Upper lobe of left lung (tissue), 6 donors: Measurements from ENCODE around the gene CBX5. TPM values are rescaled to one million over a fixed set of nuclear protein-coding genes. Genes with fewer than 3 reads are reported as not detected.

ENCODE experiments used
- ATAC-seq, 2 donors: fragments of 200-7000 bp; cut with Tn5 transposase; one replicate each; pipeline ENCODE4 v1.9.1; 2022; ENCODE audit warnings: mild to moderate bottlenecking in 2 of 2, moderate library complexity in 2 of 2; ENCODE audit not compliant: low FRiP score in 2 of 2
- DNase-seq, 2 donors: peaks; one replicate each; pipeline ENCODE4 v3.0.0-alpha.2; 2019 to 2020
- H3K27ac ChIP-seq, 4 donors: fragments of 200-600 bp; sonication (generic); one replicate each; pipeline ENCODE4 v1.5.1; 2016 to 2019
- H3K27me3 ChIP-seq, 4 donors: fragments of 200-600 bp; sonication (generic); one replicate each; pipeline ENCODE4 v1.5.1; 2017 to 2019
- H3K36me3 ChIP-seq, 4 donors: fragments of 200-600 bp; sonication (generic); one replicate each; pipeline ENCODE4 v1.5.1; 2016 to 2019
- H3K4me1 ChIP-seq, 4 donors: fragments of 200-600 bp; sonication (generic); one replicate each; pipeline ENCODE4 v1.5.1; 2018 to 2019
- H3K4me3 ChIP-seq, 4 donors: fragments of 200-600 bp; sonication (generic); one replicate each; pipeline ENCODE4 v1.5.1; 2017 to 2019; ENCODE audit warnings: mild to moderate bottlenecking in 2 of 4, moderate library complexity in 1 of 4
- H3K9me3 ChIP-seq, 4 donors: fragments of 200-600 bp; sonication (generic); one replicate each; pipeline ENCODE4 v1.5.1; 2018 to 2019
- CTCF ChIP-seq, 6 experiments: fragments of 450-650 bp in 4 of 6; fragments of 200-600 bp in 2 of 6; sonication (generic) in 2 of 6; IDR thresholded peaks; one replicate each; pipeline ENCODE4 v1.5.1; 2016 to 2019; ENCODE audit warnings: antibody characterized with exemption in 6 of 6
- EP300 ChIP-seq, 4 donors: sonication (generic); formaldehyde crosslinking; IDR thresholded peaks; one replicate each; pipeline ENCODE4 v1.5.1; 2017; ENCODE audit warnings: antibody characterized with exemption in 4 of 4, control low read depth in 2 of 4
- POLR2A ChIP-seq, 4 donors: fragments of 450-650 bp; IDR thresholded peaks; one replicate each; pipeline ENCODE4 v1.5.1; 2016 to 2017; ENCODE audit warnings: antibody characterized with exemption in 4 of 4, mild to moderate bottlenecking in 2 of 4
- POLR2AphosphoS5 ChIP-seq, 2 donors: sonication (generic); formaldehyde crosslinking; IDR thresholded peaks; one replicate each; pipeline ENCODE4 v1.5.1; 2017; ENCODE audit warnings: antibody characterized with exemption in 2 of 2
- WGBS, 2 donors: methylation state at CpG; one replicate each; pipeline ENCODE4 v1.1.5; 2017 to 2018; 5-methylcytosine and 5-hydroxymethylcytosine counted together
- total RNA-seq, 6 donors: library from RNA; depleted of rRNA in 4 of 6; stranded (reverse); fragments of >200 nt in 4 of 6; gene quantifications; one replicate each; pipeline versions ENCODE4 v1.1.0 to v1.2.1, GENCODE V29; 2016 to 2021
- donor health status: DM: no; HTN: no; CAD: no; lungs with moderate emphysema.
- donor health status: DM: no; HTN: yes; CAD: no; lungs with severe emphysema.

CBX5 gene
- total RNA-seq, 6 donors from 2014 or later = 15.5 to 48.2 (median 36.1) TPM

- Histone ChIP-seq H3K4me1 (peaks cover 0 to 5% (median 2%) of the 10 kb centered on the region in 4 donors), H3K27me3 (no peaks in the 10 kb centered on the region), H3K36me3 (no peaks in the 10 kb centered on the region), H3K4me3 (no peak overlapping the region), H3K9me3 (no peaks in the 10 kb centered on the region), H3K27ac (no peak overlapping the region)
- ATAC-seq (no peak), DNase-seq (no peak)
- 89 to 100% methylated on average over 1 of the region's 1 CpG for WGBS, 2 donors
- no peak for TF ChIP-seq POLR2A (IDR thresholded peaks at IDR 0.05)
Observed at GRCh38 chr12:54225666-54226065, 54.3 kb downstream of the CBX5 start.

- TF ChIP-seq POLR2AphosphoS5 (IDR thresholded peaks at IDR 0.05) (no peak), EP300 (IDR thresholded peaks at IDR 0.05) (no peak)
- Histone ChIP-seq H3K4me3 (no peak overlapping the region), H3K4me1 (peaks cover 5 to 9% (median 5%) of the 10 kb centered on the region in 4 donors), H3K27ac (no peak overlapping the region), H3K36me3 (no peaks in the 10 kb centered on the region), H3K9me3 (no peaks in the 10 kb centered on the region), H3K27me3 (peaks cover 0 to 5% (median 0%) of the 10 kb centered on the region in 4 donors)
- 85 to 91% methylated on average over 1 of the region's 1 CpG for WGBS, 2 donors
- no peak for ATAC-seq
- no peak for DNase-seq
Observed at GRCh38 chr12:54222609-54223008, 57.3 kb downstream of the CBX5 start.

GRCh38 chr12:54221402-54221984 is 58.4 kb downstream of the CBX5 start:
- DNase-seq (no peak), ATAC-seq (no peak)
- Histone ChIP-seq H3K36me3 (no peaks in the 10 kb centered on the region), H3K27ac (no peak overlapping the region), H3K4me3 (no peak overlapping the region), H3K9me3 (no peaks in the 10 kb centered on the region), H3K27me3 (peaks cover 0 to 8% (median 0%) of the 10 kb centered on the region in 4 donors), H3K4me1 (peaks cover 16 to 18% (median 16%) of the 10 kb centered on the region in 4 donors)
- TF ChIP-seq CTCF (IDR thresholded peaks at IDR 0.05) (no peak), EP300 (IDR thresholded peaks at IDR 0.05) (no peak), POLR2A (IDR thresholded peaks at IDR 0.05) (no peak), POLR2AphosphoS5 (IDR thresholded peaks at IDR 0.05) (no peak)
- WGBS, 2 donors = 77 to 80% methylated on average over 6 of the region's 6 CpGs

GRCh38 chr12:54220567-54220966 is 59.4 kb downstream of the CBX5 start:
- TF ChIP-seq EP300 (IDR thresholded peaks at IDR 0.05) (no peak), POLR2AphosphoS5 (IDR thresholded peaks at IDR 0.05) (no peak), POLR2A (IDR thresholded peaks at IDR 0.05) (no peak), CTCF (IDR thresholded peaks at IDR 0.05) (no peak)
- no peak for ATAC-seq
- no peak overlapping the region for H3K4me3 ChIP-seq
- 60 to 66% methylated on average over 7 of the region's 7 CpGs for WGBS, 2 donors
- no peaks in the 10 kb centered on the region for H3K9me3 ChIP-seq
- no peak for DNase-seq
- no peak overlapping the region for H3K27ac ChIP-seq
- H3K27me3 ChIP-seq = peaks cover 0 to 8% (median 0%) of the 10 kb centered on the region in 4 donors
- peaks cover 22 to 26% (median 25%) of the 10 kb centered on the region in 4 donors for H3K4me1 ChIP-seq
- no peaks in the 10 kb centered on the region for H3K36me3 ChIP-seq

- TF ChIP-seq CTCF (IDR thresholded peaks at IDR 0.05) (peak; percentile 64 to 79 (median 74)), EP300 (IDR thresholded peaks at IDR 0.05) (no peak)
- ATAC-seq (peak; percentile 60 to 81), DNase-seq (peak in 1 of 2 donors; percentile 40)
- Histone ChIP-seq H3K36me3 (no peaks in the 10 kb centered on the region), H3K27me3 (peaks cover 0 to 8% (median 1%) of the 10 kb centered on the region in 4 donors), H3K9me3 (no peaks in the 10 kb centered on the region), H3K27ac (no peak overlapping the region), H3K4me1 (peaks cover 24 to 27% (median 25%) of the 10 kb centered on the region in 4 donors), H3K4me3 (no peak overlapping the region)
- 31 to 39% methylated on average over 8 of the region's 8 CpGs for WGBS, 2 donors
Observed at GRCh38 chr12:54220092-54220557, 59.8 kb downstream of the CBX5 start.

GRCh38 chr12:54217774-54218241 is 62.1 kb downstream of the CBX5 start:
- peaks cover 29 to 37% (median 31%) of the 10 kb centered on the region in 4 donors for H3K4me1 ChIP-seq
- peaks cover 0 to 8% (median 1%) of the 10 kb centered on the region in 4 donors for H3K27me3 ChIP-seq
- no peaks in the 10 kb centered on the region for H3K36me3 ChIP-seq
- no peaks in the 10 kb centered on the region for H3K9me3 ChIP-seq
- no peak overlapping the region for H3K27ac ChIP-seq
- no peak for TF ChIP-seq EP300 (IDR thresholded peaks at IDR 0.05)
- no peak for TF ChIP-seq POLR2AphosphoS5 (IDR thresholded peaks at IDR 0.05)
- TF ChIP-seq POLR2A (IDR thresholded peaks at IDR 0.05) = no peak
- no peak for TF ChIP-seq CTCF (IDR thresholded peaks at IDR 0.05)
- 26 to 27% methylated on average over 31 to 39 of the region's 39 CpGs for WGBS, 2 donors
- peak overlapping the region in 3 of 4 donors; percentile 18 to 40 (median 35) for H3K4me3 ChIP-seq
- ATAC-seq (no peak), DNase-seq (peak in 1 of 2 donors; percentile 86)
